Gastrocnemius medialis (tissue), 4 donors: Measurements from ENCODE around the gene ANG. TPM values are rescaled to one million over a fixed set of nuclear protein-coding genes. Genes with fewer than 3 reads are reported as not detected.
"Not testable (repeated sequence)": the region's sequence is repeated elsewhere in the genome, so short reads cannot be mapped to it uniquely, and the experiment has no call there.

Source experiments
- ATAC-seq, 2 donors: fragments of 150-250 bp; one replicate each; pipeline ENCODE4 v1.9.1; 2016
- DNase-seq, 2 donors: peaks; one replicate each; pipeline ENCODE4 v3.0.0-alpha.2; 2019
- H3K27ac ChIP-seq, 4 donors: fragments of 200-600 bp; sonication (generic); 1 replicate in 1 of 4; 2 replicates in 3 of 4; pipeline ENCODE4 v1.5.1; 2016 to 2018; ENCODE audit warnings: mild to moderate bottlenecking in 2 of 4, moderate library complexity in 1 of 4
- H3K27me3 ChIP-seq, 3 donors: fragments of 200-600 bp; sonication (generic) in 2 of 3; 1 replicate in 1 of 3; 2 replicates in 2 of 3; pipeline versions ENCODE4 v1.5.1 to v1.6.0; 2016 to 2019; ENCODE audit warnings: mild to moderate bottlenecking in 1 of 3, moderate library complexity in 1 of 3
- H3K36me3 ChIP-seq, 2 donors: fragments of 200-600 bp; sonication (generic) in 1 of 2; one replicate each; pipeline ENCODE4 v1.5.1; 2017 to 2018
- H3K4me1 ChIP-seq, 2 donors: fragments of 200-600 bp; sonication (generic) in 1 of 2; one replicate each; pipeline ENCODE4 v1.5.1; 2016 to 2017; ENCODE audit warnings: mild to moderate bottlenecking in 2 of 2
- H3K4me3 ChIP-seq, 4 donors: fragments of 200-600 bp; sonication (generic) in 3 of 4; 1 replicate in 1 of 4; 2 replicates in 3 of 4; pipeline ENCODE4 v1.5.1; 2016 to 2019; ENCODE audit warnings: mild to moderate bottlenecking in 2 of 4
- H3K9me3 ChIP-seq, 3 donors: fragments of 200-600 bp; sonication (generic) in 2 of 3; 1 replicate in 1 of 3; 2 replicates in 2 of 3; pipeline ENCODE4 v1.5.1; 2016 to 2019
- POLR2A ChIP-seq, 2 donors: fragments of 450-650 bp; IDR thresholded peaks; one replicate each; pipeline ENCODE4 v1.6.1; 2017; ENCODE audit warnings: antibody characterized with exemption in 2 of 2, mild to moderate bottlenecking in 2 of 2, moderate library complexity in 2 of 2
- in situ Hi-C, 4 donors: fragments of 200-750 bp; cut with MboI; loops; one replicate each; pipeline versions ENCODE4 v1.15.0 to v1.8.0; 2017; ENCODE audit warnings: low sequenced_read_pairs in 4 of 4
- intact Hi-C: fragments of 100-400 bp; cut with DNase I; formaldehyde crosslinking; loops from one replicate; pipeline ENCODE4 v1.15.1; 2023; ENCODE audit warnings: low total_unique reads
- total RNA-seq, 4 donors: library from RNA; depleted of rRNA; stranded (reverse); fragments of >200 nt; gene quantifications; one replicate each; pipeline versions ENCODE4 v1.1.0 to v1.2.3, GENCODE V29; 2016
- TF ChIP-seq, protein P1 (sequence below), 5 experiments: fragments of 450-650 bp in 3 of 5; fragments of 200-600 bp in 2 of 5; sonication (generic) in 2 of 5; IDR thresholded peaks in 4 of 5; conservative IDR thresholded peaks in 1 of 5; 1 replicate in 4 of 5; 2 replicates in 1 of 5; pipeline ENCODE4 v1.5.1; 2016 to 2019; ENCODE audit warnings: antibody characterized with exemption in 5 of 5, mild to moderate bottlenecking in 3 of 5, moderate library complexity in 3 of 5

ANG gene
- total RNA-seq, 4 donors from 2014 or later: 3.9 to 10.5 (median 5.6) TPM

DNA sequence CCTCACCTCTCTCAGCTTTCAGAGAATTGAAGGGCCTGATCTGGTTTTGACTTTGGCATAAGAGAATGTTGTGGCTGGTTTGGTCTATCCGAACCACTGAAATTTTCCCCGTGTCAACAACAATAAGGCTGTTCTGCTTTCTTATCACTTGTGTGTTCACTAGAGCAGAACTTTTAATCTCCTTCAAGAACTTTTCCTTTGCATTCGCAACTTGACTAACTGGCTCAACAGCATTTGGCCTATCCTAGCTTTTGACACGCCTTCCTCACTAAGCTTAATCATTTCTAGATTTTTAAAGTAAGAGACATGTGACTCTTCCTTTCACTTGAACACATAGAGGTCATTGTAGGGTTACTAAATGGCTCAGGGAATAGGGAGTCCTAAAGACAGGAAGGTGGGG lies 31.2 kb downstream of the ANG start:
- no peak overlapping the region for H3K4me3 ChIP-seq
- H3K4me1 ChIP-seq: peaks cover 0 to 1% of the 10 kb centered on the region in 2 donors
- in situ Hi-C loops (no loop called here), intact Hi-C loops (no loop called here)
- no peaks in the 10 kb centered on the region for H3K36me3 ChIP-seq
- TF ChIP-seq POLR2A (IDR thresholded peaks at IDR 0.05): no peak
- TF ChIP-seq, protein P1, sequence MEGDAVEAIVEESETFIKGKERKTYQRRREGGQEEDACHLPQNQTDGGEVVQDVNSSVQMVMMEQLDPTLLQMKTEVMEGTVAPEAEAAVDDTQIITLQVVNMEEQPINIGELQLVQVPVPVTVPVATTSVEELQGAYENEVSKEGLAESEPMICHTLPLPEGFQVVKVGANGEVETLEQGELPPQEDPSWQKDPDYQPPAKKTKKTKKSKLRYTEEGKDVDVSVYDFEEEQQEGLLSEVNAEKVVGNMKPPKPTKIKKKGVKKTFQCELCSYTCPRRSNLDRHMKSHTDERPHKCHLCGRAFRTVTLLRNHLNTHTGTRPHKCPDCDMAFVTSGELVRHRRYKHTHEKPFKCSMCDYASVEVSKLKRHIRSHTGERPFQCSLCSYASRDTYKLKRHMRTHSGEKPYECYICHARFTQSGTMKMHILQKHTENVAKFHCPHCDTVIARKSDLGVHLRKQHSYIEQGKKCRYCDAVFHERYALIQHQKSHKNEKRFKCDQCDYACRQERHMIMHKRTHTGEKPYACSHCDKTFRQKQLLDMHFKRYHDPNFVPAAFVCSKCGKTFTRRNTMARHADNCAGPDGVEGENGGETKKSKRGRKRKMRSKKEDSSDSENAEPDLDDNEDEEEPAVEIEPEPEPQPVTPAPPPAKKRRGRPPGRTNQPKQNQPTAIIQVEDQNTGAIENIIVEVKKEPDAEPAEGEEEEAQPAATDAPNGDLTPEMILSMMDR (IDR thresholded peaks at IDR 0.05 in 4 of 5, conservative IDR thresholded peaks at IDR 0.05 in 1 of 5): no peak
- DNase-seq (no peak), ATAC-seq (no peak)
- no peak overlapping the region for H3K27ac ChIP-seq
- no peaks in the 10 kb centered on the region for H3K9me3 ChIP-seq
- H3K27me3 ChIP-seq: peaks cover 0 to 23% (median 0%) of the 10 kb centered on the region in 3 donors

DNA sequence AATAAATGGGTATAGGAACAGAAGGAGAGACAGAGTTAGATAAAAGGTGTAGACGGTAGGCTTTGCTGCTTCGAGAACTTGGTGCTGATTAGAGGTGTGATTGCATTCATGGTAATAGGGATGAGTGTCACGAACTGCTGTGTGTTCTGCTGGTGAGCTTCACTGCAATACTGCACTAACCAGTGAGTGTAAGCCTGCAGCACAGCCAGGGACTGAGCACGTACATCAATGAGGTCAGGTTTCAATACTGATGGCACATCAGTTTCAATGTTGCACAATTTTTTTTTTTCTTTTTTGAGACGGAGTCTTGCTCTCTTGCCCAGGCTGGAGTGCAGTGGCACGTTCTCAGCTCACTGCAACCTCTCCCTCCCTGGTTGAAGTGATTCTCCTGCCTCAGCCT lies 32.2 kb downstream of the ANG start:
- ATAC-seq: no peak
- in situ Hi-C loops: no loop called here
- Histone ChIP-seq H3K4me1 (no peaks in the 10 kb centered on the region), H3K4me3 (no peak overlapping the region), H3K36me3 (no peaks in the 10 kb centered on the region), H3K27ac (no peak overlapping the region), H3K9me3 (no peaks in the 10 kb centered on the region), H3K27me3 (peaks cover 0 to 23% (median 9%) of the 10 kb centered on the region in 3 donors)
- intact Hi-C loops: no loop called here
- no peak for TF ChIP-seq POLR2A (IDR thresholded peaks at IDR 0.05)
- TF ChIP-seq, protein P1 (IDR thresholded peaks at IDR 0.05 in 4 of 5, conservative IDR thresholded peaks at IDR 0.05 in 1 of 5): no peak
- DNase-seq: no peak

DNA sequence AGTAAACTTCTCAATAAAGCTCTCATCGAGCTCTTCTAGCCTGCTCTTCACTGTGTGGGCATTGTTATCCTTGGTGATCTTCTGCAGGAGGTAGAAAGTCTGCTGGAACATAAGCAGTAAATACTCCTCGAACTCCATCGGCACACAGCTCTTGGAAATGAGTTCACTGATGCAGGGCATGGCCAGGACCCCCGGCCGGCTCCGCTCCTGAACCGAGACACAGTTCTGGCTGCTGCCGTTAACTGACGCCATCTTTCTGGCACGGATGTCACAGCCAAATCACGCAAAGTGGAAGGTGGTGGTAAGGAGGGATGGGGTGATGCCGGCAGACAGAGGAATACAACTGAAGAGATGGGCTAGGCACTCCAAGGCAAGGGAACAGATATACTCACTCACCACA lies 33.5 kb downstream of the ANG start:
- H3K27me3 ChIP-seq: peaks cover 0 to 23% (median 10%) of the 10 kb centered on the region in 3 donors
- H3K27ac ChIP-seq: no peak overlapping the region
- no peaks in the 10 kb centered on the region for H3K4me1 ChIP-seq
- no peak overlapping the region for H3K4me3 ChIP-seq
- no peaks in the 10 kb centered on the region for H3K9me3 ChIP-seq
- H3K36me3 ChIP-seq: no peaks in the 10 kb centered on the region
- no peak for TF ChIP-seq POLR2A (IDR thresholded peaks at IDR 0.05)
- TF ChIP-seq, protein P1 (IDR thresholded peaks at IDR 0.05 in 4 of 5, conservative IDR thresholded peaks at IDR 0.05 in 1 of 5): no peak
- in situ Hi-C loops: no loop called here
- intact Hi-C loops: no loop called here
- DNase-seq: no peak
- no peak for ATAC-seq

DNA sequence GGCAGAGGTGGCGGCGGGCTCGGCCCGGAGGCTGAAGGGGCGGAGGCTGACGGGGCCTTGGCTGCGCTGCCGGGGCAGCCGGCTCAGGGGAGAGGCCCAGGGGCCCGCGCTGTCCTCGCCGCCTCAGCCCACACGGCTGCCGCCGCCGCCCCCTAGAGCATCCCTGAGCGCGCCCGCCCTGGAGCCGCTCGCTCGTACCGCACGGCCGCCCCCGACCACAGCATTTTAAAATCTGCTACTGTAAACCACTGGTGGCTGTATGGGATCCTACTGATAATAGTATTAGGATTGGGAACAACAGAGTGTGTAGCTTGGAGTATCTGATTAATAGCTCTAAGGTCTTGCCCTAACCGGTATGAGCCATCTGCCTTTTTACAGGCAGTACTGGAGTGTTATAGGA lies 34.9 kb downstream of the ANG start:
- no peaks in the 10 kb centered on the region for H3K36me3 ChIP-seq
- no peak overlapping the region for H3K4me3 ChIP-seq
- no peak overlapping the region for H3K27ac ChIP-seq
- in situ Hi-C loops (no loop called here), intact Hi-C loops (no loop called here)
- no peaks in the 10 kb centered on the region for H3K4me1 ChIP-seq
- DNase-seq: no peak
- no peak for TF ChIP-seq POLR2A (IDR thresholded peaks at IDR 0.05)
- TF ChIP-seq, protein P1 (IDR thresholded peaks at IDR 0.05 in 4 of 5, conservative IDR thresholded peaks at IDR 0.05 in 1 of 5): no peak
- ATAC-seq: no peak
- peaks cover 0 to 23% (median 10%) of the 10 kb centered on the region in 3 donors for H3K27me3 ChIP-seq
- no peaks in the 10 kb centered on the region for H3K9me3 ChIP-seq

DNA sequence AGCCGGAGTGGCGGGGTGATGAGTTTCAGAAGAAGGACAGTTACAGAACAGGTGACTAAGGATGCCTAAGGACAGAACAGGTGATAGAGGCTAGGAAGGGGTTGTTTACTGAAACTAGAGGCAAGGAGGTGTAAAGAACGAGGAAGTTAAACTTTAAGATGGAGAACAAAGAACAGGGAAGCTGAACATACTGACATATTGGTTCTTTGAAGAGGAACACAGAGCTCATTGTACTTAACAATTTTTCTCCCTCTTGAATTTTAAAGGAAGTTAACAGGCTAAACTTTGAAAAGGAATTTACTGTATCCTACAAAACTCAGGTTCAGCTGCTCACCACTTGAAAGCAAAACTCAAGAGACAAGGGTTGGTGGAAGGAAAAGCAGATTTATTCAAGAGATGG lies 37.6 kb downstream of the ANG start:
- H3K4me1 ChIP-seq, intact Hi-C loops, ATAC-seq, H3K9me3 ChIP-seq, H3K36me3 ChIP-seq, DNase-seq, in situ Hi-C loops, H3K27ac ChIP-seq, H3K4me3 ChIP-seq: not testable (repeated sequence)
- H3K27me3 ChIP-seq: peaks cover 0 to 23% (median 10%) of the 10 kb centered on the region in 3 donors
